ENCODE measurements around the gene SLC2A13.
"Not testable (repeated sequence)": the region's sequence is repeated elsewhere in the genome, so short reads cannot be mapped to it uniquely, and the experiment has no call there.

The SLC2A13 gene

DNA sequence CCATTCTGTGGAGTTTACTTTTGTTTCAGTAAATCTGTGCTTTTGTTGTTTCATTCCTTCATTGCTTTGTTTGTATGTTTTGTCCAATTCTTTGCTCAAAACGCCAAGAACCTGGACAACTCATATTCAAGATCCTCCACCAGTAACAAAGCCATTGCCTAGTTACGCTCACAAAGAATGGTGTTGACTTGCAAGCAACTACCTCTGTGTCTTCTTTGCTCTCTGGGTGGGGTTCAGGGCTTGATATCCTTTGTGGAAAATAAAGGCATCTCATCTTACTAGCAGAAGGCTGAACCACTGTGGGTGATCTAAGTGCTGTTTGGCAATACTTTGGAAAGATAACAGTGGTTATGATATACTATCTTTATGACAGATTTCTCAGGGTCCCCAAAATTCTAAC, 252.9 kb downstream of the SLC2A13 start:
- no peak for DNase-seq (ENCODE audit: low read depth)
- TF ChIP-seq, protein P1, sequence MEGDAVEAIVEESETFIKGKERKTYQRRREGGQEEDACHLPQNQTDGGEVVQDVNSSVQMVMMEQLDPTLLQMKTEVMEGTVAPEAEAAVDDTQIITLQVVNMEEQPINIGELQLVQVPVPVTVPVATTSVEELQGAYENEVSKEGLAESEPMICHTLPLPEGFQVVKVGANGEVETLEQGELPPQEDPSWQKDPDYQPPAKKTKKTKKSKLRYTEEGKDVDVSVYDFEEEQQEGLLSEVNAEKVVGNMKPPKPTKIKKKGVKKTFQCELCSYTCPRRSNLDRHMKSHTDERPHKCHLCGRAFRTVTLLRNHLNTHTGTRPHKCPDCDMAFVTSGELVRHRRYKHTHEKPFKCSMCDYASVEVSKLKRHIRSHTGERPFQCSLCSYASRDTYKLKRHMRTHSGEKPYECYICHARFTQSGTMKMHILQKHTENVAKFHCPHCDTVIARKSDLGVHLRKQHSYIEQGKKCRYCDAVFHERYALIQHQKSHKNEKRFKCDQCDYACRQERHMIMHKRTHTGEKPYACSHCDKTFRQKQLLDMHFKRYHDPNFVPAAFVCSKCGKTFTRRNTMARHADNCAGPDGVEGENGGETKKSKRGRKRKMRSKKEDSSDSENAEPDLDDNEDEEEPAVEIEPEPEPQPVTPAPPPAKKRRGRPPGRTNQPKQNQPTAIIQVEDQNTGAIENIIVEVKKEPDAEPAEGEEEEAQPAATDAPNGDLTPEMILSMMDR (IDR thresholded peaks at IDR 0.05; ENCODE audit: insufficient read depth, low read depth, low read length, missing control alignments), result no peak
- no peak overlapping the region for H3K4me3 ChIP-seq (ENCODE audit: low read depth, low read length)

DNA sequence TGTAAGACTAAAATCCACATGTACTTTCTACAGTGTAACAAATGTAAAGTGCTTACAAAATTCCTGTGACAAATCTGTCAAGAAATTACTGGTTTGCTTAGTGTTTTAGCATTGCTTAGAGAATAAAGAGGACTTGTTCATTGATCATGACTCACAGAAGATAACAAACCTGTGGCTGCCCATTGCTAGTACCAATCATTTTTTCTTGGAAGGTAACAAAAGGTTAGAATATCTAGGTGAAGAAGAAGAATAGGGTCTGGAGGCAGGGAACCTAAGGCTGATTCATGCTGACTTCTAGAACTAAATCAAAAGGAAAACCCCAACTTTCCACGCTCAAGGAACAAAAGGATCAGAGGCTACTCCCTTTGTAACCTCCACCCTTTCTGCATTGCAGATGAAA, 253.5 kb downstream of the SLC2A13 start:
- H3K4me3 ChIP-seq (ENCODE audit: low read depth, low read length), result no peak overlapping the region
- DNase-seq (ENCODE audit: low read depth), result no peak
- TF ChIP-seq, protein P1 (IDR thresholded peaks at IDR 0.05; ENCODE audit: insufficient read depth, low read depth, low read length, missing control alignments), result no peak

DNA sequence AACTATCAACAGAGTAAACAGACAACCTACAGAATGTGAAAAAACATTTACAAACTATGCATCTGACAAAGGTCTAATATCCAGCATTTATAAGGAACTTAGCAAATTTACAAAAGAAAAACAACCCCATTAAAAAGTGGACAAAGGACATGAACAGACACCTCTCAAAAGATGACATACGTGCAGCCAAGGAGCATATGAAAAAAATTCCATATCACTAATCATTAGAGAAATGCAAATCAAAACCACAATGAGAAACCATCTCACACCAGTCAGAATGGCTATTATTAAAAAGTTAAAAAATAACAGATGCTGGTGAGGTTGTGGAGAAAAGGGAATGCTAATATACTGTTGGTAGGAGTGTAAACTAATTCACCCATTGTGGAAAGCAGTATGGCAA, 257.7 kb downstream of the SLC2A13 start:
- DNase-seq (ENCODE audit: low read depth); H3K4me3 ChIP-seq (ENCODE audit: low read depth, low read length): not testable (repeated sequence)

DNA sequence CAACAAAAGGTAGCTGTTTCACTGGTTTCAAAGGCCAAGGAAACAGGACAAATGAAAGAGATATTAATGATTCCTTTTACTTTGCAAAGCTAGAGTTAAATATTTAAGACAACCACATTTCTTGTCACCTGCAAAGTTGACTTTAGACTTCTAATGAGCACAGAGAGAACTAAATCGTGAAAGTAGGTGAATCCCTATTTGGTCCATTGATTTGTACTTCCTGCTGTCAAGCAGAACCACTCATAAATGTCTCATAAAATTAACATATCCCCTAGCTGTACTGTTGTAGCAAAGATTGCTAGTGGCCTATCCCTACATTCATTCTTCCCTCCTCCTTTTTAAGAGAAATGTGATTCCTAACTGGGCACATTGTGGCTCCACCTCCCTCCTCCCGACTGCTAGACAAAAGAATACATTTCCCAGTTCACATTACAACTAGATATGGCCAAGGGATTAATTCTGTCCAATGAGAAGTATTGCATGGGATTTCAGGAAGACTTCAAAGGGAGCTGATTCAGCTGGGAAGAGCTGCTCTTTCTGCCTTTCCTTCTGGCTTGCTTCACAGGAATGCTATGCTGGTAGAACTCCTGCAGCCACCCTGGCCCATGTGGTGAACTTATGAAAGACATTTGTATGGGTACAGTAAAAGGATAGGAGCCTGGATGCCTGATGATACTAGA, 258.8 kb downstream of the SLC2A13 start:
- TF ChIP-seq, protein P1 (IDR thresholded peaks at IDR 0.05; ENCODE audit: insufficient read depth, low read depth, low read length, missing control alignments), result no peak
- H3K4me3 ChIP-seq (ENCODE audit: low read depth, low read length), result no peak overlapping the region
- no peak for DNase-seq (ENCODE audit: low read depth)

DNA sequence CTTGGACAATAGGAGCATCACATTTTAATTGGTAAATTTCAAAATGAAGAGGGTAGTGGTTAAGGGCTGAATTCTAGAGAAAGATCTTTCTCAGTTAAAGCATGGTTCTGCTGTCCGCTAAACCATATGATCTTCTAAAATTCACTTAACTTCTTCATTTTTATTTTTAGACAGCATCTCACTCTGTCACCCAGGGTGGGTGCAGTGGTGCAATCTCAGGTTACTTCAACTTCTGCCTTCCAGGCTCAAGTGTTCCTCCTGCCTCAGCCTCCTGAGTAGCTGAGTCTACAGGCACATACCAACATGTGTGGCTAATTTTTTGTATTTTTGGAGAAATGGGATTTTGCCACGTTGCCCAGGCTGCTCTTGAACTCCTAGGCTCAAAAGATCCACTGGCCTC, 259.6 kb downstream of the SLC2A13 start:
- no peak for DNase-seq (ENCODE audit: low read depth)
- TF ChIP-seq, protein P1 (IDR thresholded peaks at IDR 0.05; ENCODE audit: insufficient read depth, low read depth, low read length, missing control alignments), result no peak
- no peak overlapping the region for H3K4me3 ChIP-seq (ENCODE audit: low read depth, low read length)

DNA sequence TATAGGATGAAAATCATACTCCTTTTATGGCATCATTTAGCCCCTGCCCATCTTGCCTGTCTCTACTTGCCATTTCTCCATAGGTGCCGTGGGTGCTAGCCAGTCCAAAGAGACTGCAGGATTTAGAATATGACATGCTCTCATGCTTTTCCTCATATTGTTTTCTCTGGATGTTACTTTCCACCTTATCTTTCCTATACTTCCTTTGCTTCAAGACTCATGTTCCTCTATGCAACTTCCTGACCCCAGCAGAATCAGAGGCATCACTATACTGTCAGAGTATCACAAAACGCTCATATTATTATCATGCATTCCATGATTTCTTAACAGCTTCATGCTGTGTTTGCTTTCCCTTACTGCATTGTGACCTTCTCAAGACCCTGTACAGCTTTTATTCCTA, 265.5 kb downstream of the SLC2A13 start:
- DNase-seq (ENCODE audit: low read depth), result no peak
- H3K4me3 ChIP-seq (ENCODE audit: low read depth, low read length), result no peak overlapping the region
- TF ChIP-seq, protein P1 (IDR thresholded peaks at IDR 0.05; ENCODE audit: insufficient read depth, low read depth, low read length, missing control alignments), result no peak

DNA sequence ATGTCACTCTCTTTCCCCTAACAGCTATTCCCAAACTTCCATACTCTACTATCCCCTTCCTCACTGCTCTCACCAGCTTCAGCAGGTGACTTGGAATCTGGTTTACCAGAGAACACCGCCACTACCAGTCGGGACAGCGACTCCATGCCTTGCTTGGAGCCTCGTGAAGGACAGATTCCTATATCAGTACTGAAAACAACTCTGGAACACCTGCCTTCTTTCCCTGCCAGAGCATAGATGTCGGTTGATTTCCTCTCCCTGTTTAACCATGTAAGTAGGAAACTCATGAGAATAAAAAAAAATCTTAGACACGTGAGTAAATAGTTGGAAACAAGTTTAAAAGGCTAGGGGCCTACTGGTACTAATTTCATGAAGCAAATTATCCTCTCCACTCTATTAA, 266.8 kb downstream of the SLC2A13 start:
- H3K4me3 ChIP-seq (ENCODE audit: low read depth, low read length), result no peak overlapping the region
- TF ChIP-seq, protein P1 (IDR thresholded peaks at IDR 0.05; ENCODE audit: insufficient read depth, low read depth, low read length, missing control alignments), result no peak
- DNase-seq (ENCODE audit: low read depth), result no peak
